Osteoblast (primary cell): ENCODE results near the gene GNAL. TPM values are rescaled to one million over a fixed set of nuclear protein-coding genes. Genes with fewer than 3 reads are reported as not detected.
"Not testable (repeated sequence)": the region's sequence is repeated elsewhere in the genome, so short reads cannot be mapped to it uniquely, and the experiment has no call there.

ENCODE experiments used
- DNase-seq: peaks from one replicate; pipeline ENCODE4 v3.0.0; 2011; ENCODE audit warnings: low spot score, mixed read lengths; ENCODE audit not compliant: insufficient read length; ENCODE audit errors: missing footprints
- H2AFZ ChIP-seq: 2 replicates; pipeline ENCODE4 v1.6.0; 2011; ENCODE audit warnings: mild to moderate bottlenecking, low read length
- H3K27ac ChIP-seq: 2 replicates; pipeline ENCODE4 v1.5.1; 2011; ENCODE audit warnings: mild to moderate bottlenecking, low read depth, low read length, moderate library complexity
- H3K27me3 ChIP-seq: 2 replicates; pipeline ENCODE4 v1.6.0; 2012; ENCODE audit warnings: mild to moderate bottlenecking, control low read depth, inconsistent platforms, low read length, moderate library complexity; ENCODE audit not compliant: insufficient read depth
- H3K36me3 ChIP-seq: 2 replicates; pipeline ENCODE4 v1.5.1; 2011; ENCODE audit warnings: mild to moderate bottlenecking, low read length, control low read depth, moderate library complexity; ENCODE audit not compliant: insufficient read depth
- H3K4me1 ChIP-seq: 2 replicates; pipeline ENCODE4 v1.5.1; 2011; ENCODE audit warnings: mild to moderate bottlenecking, low read length, control low read depth, moderate library complexity; ENCODE audit not compliant: insufficient read depth
- H3K4me2 ChIP-seq: 2 replicates; pipeline ENCODE4 v1.6.0; 2011; ENCODE audit warnings: mild to moderate bottlenecking, low read length; ENCODE audit not compliant: insufficient read depth
- H3K4me3 ChIP-seq: fragments of 200-600 bp; sonication (generic); 3 replicates; pipeline ENCODE4 v1.5.1; 2012; ENCODE audit warnings: mild to moderate bottlenecking, low read length, inconsistent platforms; ENCODE audit not compliant: insufficient read depth
- H3K79me2 ChIP-seq: 2 replicates; pipeline ENCODE4 v1.6.0; 2012; ENCODE audit warnings: mild to moderate bottlenecking, low read length, control low read depth, inconsistent platforms; ENCODE audit not compliant: insufficient read depth
- H3K9me3 ChIP-seq: 2 replicates; pipeline ENCODE4 v1.5.1; 2011; ENCODE audit warnings: low read depth, low read length, control low read depth
- H4K20me1 ChIP-seq: 2 replicates; pipeline ENCODE4 v1.6.0; 2012; ENCODE audit warnings: mild to moderate bottlenecking, low read length, control low read depth; ENCODE audit not compliant: insufficient read depth
- CTCF ChIP-seq: IDR thresholded peaks from 2 replicates; pipeline ENCODE4 v1.5.1; 2011; ENCODE audit warnings: mild to moderate bottlenecking, low read depth, low read length, moderate library complexity; ENCODE audit errors: extremely low read depth
- total RNA-seq: library from RNA; depleted of rRNA; stranded (reverse); fragments of >200 nt; gene quantifications from 2 replicates; pipeline ENCODE4 v1.2.3, GENCODE V29; 2012

GNAL gene
- total RNA-seq, 1 donor: 0.72 TPM

- Histone ChIP-seq H4K20me1 (no peaks in the 10 kb centered on the region), H2AFZ (peak within 1 kb of the TSS; percentile 97), H3K79me2 (peaks cover 11% of the 10 kb centered on the region), H3K36me3 (no peaks in the 10 kb centered on the region), H3K27me3 (no peaks in the 10 kb centered on the region), H3K9me3 (no peaks in the 10 kb centered on the region), H3K27ac (peak within 1 kb of the TSS; percentile 92), H3K4me2 (peak within 1 kb of the TSS; percentile 88), H3K4me3 (peak within 1 kb of the TSS; percentile 95), H3K4me1 (peaks cover 17% of the 10 kb centered on the region)
- DNase-seq: peak; percentile 97
- TF ChIP-seq CTCF: no peak
Measured at GRCh38 chr18:11908182-11909060, 219.4 kb downstream of the GNAL start, which contains the start of gene MPPE1. Gene MPPE1, minus strand, starts transcription at chr18:11908317. Its CDS starts 11,053 bp downstream, at chr18:11897264.

GRCh38 chr18:11909061-11909455, 220.0 kb downstream of the GNAL start:
- Histone ChIP-seq H2AFZ (peak overlapping the region; percentile 97), H3K79me2 (peaks cover 11% of the 10 kb centered on the region), H3K9me3 (no peaks in the 10 kb centered on the region), H3K4me3 (peak overlapping the region; percentile 95), H3K4me2 (peak overlapping the region; percentile 88), H3K36me3 (no peaks in the 10 kb centered on the region), H3K27me3 (no peaks in the 10 kb centered on the region), H4K20me1 (no peaks in the 10 kb centered on the region), H3K4me1 (peaks cover 17% of the 10 kb centered on the region), H3K27ac (peak overlapping the region; percentile 92)
- no peak for DNase-seq
- TF ChIP-seq CTCF: no peak

GRCh38 chr18:11909591-11910026, 220.5 kb downstream of the GNAL start:
- no peaks in the 10 kb centered on the region for H4K20me1 ChIP-seq
- H3K27ac ChIP-seq: peak overlapping the region; percentile 92
- H2AFZ ChIP-seq: peak overlapping the region; percentile 97
- H3K27me3 ChIP-seq: no peaks in the 10 kb centered on the region
- H3K4me2 ChIP-seq: peak overlapping the region; percentile 88
- peaks cover 11% of the 10 kb centered on the region for H3K79me2 ChIP-seq
- TF ChIP-seq CTCF: no peak
- peaks cover 17% of the 10 kb centered on the region for H3K4me1 ChIP-seq
- no peak for DNase-seq
- no peaks in the 10 kb centered on the region for H3K9me3 ChIP-seq
- no peaks in the 10 kb centered on the region for H3K36me3 ChIP-seq
- peak overlapping the region; percentile 95 for H3K4me3 ChIP-seq

GRCh38 chr18:11916880-11917279, 227.8 kb downstream of the GNAL start:
- H3K79me2 ChIP-seq, H3K9me3 ChIP-seq, H3K4me1 ChIP-seq, H3K27me3 ChIP-seq, DNase-seq, H2AFZ ChIP-seq, H3K4me2 ChIP-seq, H3K36me3 ChIP-seq, H3K4me3 ChIP-seq, H3K27ac ChIP-seq, H4K20me1 ChIP-seq: not testable (repeated sequence)

- not testable (repeated sequence) for H3K79me2 ChIP-seq, H3K9me3 ChIP-seq, DNase-seq, H4K20me1 ChIP-seq, H3K36me3 ChIP-seq, H3K4me3 ChIP-seq, H2AFZ ChIP-seq, H3K27ac ChIP-seq, H3K4me2 ChIP-seq, H3K27me3 ChIP-seq, H3K4me1 ChIP-seq
Measured at GRCh38 chr18:11919522-11919921, 230.5 kb downstream of the GNAL start.
